ENCODE results near the gene SRD5A3. TPM values are rescaled to one million over a fixed set of nuclear protein-coding genes. Genes with fewer than 3 reads are reported as not detected.

SRD5A3 gene
- total and polyA plus RNA-seq, 10 of the 15 experiments (the other 5 are each of a cell fraction or from before 2014, with no cell fraction given), result 1.6 to 20.4 (median 6.1) TPM

DNA sequence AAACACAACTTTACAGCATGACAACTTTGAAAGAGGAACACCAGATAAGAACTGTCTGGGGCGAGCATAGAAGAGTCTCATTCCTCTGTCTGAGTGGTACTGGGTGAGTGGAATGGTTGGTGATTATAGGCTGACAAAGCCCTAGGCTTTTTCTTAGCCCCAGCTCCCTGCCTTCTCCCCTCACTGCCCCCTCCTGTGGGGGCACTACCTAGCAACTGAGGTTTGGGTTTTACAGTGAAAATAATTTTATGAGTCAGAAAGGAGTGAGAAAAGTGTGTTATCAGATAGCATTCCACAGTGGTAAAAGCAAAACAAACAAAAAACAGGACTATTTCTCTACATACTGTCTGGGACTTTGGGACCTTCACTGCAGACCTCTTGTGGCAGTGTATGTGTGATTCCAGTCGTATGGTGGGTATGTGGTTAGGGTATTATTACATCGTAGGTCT, 39.2 kb downstream of the SRD5A3 start:
- Histone ChIP-seq H3K9ac (ENCODE audit: control insufficient read depth, insufficient read depth, low read length) (no peak overlapping the region), H3K4me1 (ENCODE audit: control insufficient read depth, insufficient read depth, low read length) (no peaks in the 10 kb centered on the region), H3K27ac (ENCODE audit: control insufficient read depth, insufficient read depth) (no peak overlapping the region), H4K20me1 (ENCODE audit: control insufficient read depth, insufficient read depth) (no peaks in the 10 kb centered on the region), H3K4me3 (no peak overlapping the region), H2AFZ (ENCODE audit: control insufficient read depth, low read depth, low read length) (no peak overlapping the region), H3K27me3 (replicated peaks in 1 of 2; ENCODE audit: control insufficient read depth in 2 of 2, insufficient read depth in 2 of 2, low read length in 1 of 2) (no peaks in the 10 kb centered on the region), H3K36me3 (ENCODE audit: control insufficient read depth in 2 of 2, insufficient read depth in 2 of 2, low read length in 1 of 2) (no peaks in the 10 kb centered on the region), H3K9me3 (replicated peaks; ENCODE audit: control insufficient read depth, insufficient read depth, low read length) (no peaks in the 10 kb centered on the region), H3K79me2 (ENCODE audit: control insufficient read depth, insufficient read depth, low read length) (no peaks in the 10 kb centered on the region), H3K4me2 (ENCODE audit: control insufficient read depth, insufficient read depth) (no peak overlapping the region)
- peak; percentile 47 for ATAC-seq
- no TSS peak for BruUV-seq (replicated peaks)
- ChIA-PET CTCF (interaction anchor here (1.6 kb wide), 1 partner anchor 40 kb away, joined by 5 read pairs; the partner anchor contains the start of gene SRD5A3), POLR2A (no interaction called here), RAD21 (ENCODE audit: unreplicated experiment) (no interaction called here), SMC1A (ENCODE audit: uncharacterized antibody, unreplicated experiment) (interaction anchor here (1.7 kb wide), 1 partner anchor 10 kb away, joined by 7 read pairs; the partner anchor contains the start of gene TMEM165)
- intact Hi-C loops (cut with micrococcal nuclease; ENCODE audit: unreplicated experiment), result no loop called here
- in situ Hi-C loops (cut with MboI), result no loop called here
- DNase-seq (ENCODE audit: low read depth, low spot score), result no peak
- 35% methylated on average over 3 of the region's 3 CpGs for WGBS (ENCODE audit: insufficient coverage, insufficient replicate concordance, low lambda C conversion rate, missing lambda C conversion rate)
- FAIRE-seq, result no peak
- TF ChIP-seq WRNIP1 (IDR thresholded peaks at IDR 0.05; ENCODE audit: borderline replicate concordance, low read depth, low read length), result no peak
- no peak for TF ChIP-seq CHD1 (IDR thresholded peaks at IDR 0.05; ENCODE audit: low read depth, low read length)
- TF ChIP-seq SIX5 (IDR thresholded peaks at IDR 0.05; ENCODE audit: low read depth, low read length, severe bottlenecking), result no peak
- no peak for TF ChIP-seq NR2F1 (conservative IDR thresholded peaks at IDR 0.05)
- no peak for TF ChIP-seq ZNF687 (IDR thresholded peaks at IDR 0.05)
- TF ChIP-seq BCLAF1 (IDR thresholded peaks at IDR 0.05), result no peak
- TF ChIP-seq SUPT20H (IDR thresholded peaks at IDR 0.05; ENCODE audit: borderline replicate concordance, control insufficient read depth, low read depth, low read length), result no peak
- no peak for TF ChIP-seq USF1 (IDR thresholded peaks at IDR 0.05; ENCODE audit: borderline replicate concordance, extremely low read length, insufficient read depth, low read depth, low read length)
- no peak for TF ChIP-seq BHLHE40 (IDR thresholded peaks at IDR 0.05; ENCODE audit: borderline replicate concordance in 1 of 2, low read depth in 2 of 2, low read length in 1 of 2)
- no peak for TF ChIP-seq FOS (IDR thresholded peaks at IDR 0.05; ENCODE audit: borderline replicate concordance, extremely low read depth, insufficient read length)
- no peak for TF ChIP-seq RBBP5 (conservative IDR thresholded peaks at IDR 0.05)
- no peak for TF ChIP-seq ZZZ3 (IDR thresholded peaks at IDR 0.05; ENCODE audit: control insufficient read depth, insufficient read length, low read depth)
- no peak for TF ChIP-seq DPF2 (IDR thresholded peaks at IDR 0.05)
- no peak for TF ChIP-seq BMI1 (IDR thresholded peaks at IDR 0.05; ENCODE audit: borderline replicate concordance)
- no peak for TF ChIP-seq CHD2 (IDR thresholded peaks at IDR 0.05; ENCODE audit: borderline replicate concordance, low read depth, low read length)
- no peak for TF ChIP-seq JUND (IDR thresholded peaks at IDR 0.05; ENCODE audit: low read depth, low read length)
- no peak for TF ChIP-seq SIN3A (IDR thresholded peaks at IDR 0.05; ENCODE audit: low read depth, low read length)

Data from GM12878 (cell line).